22Rv1 (cell line): ENCODE results near the gene PDE6C.

Experiments used
- ZFX ChIP-seq: fragments of 450-650 bp; IDR thresholded peaks from 2 replicates; pipeline ENCODE4 v1.6.1; 2017; ENCODE audit warnings: antibody characterized with exemption, borderline replicate concordance
- TF ChIP-seq, protein P1 (sequence below): fragments of 450-650 bp; IDR thresholded peaks from 2 replicates; pipeline ENCODE4 v1.5.1; 2017; ENCODE audit warnings: mild to moderate bottlenecking

DNA sequence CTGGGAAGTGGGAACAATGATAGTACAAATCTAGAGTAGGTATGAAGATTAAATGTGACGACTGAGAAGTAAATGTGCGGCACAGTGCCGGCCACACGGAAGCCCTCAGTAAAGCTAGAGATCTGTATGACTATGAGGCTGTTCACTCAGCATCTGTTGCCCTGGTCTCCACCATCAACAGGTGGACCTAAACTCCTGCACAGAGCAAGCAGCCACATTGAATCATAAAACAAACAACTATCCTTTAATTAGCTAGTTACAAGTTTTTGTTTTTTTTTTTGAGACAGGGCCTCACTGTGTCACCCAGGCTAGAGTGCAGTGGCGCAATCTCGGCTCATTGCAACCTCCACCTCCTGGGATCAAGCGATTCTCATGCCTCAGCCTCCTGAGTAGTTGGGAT lies 27.9 kb upstream of the PDE6C start:
- TF ChIP-seq ZFX = no peak
- TF ChIP-seq, protein P1, sequence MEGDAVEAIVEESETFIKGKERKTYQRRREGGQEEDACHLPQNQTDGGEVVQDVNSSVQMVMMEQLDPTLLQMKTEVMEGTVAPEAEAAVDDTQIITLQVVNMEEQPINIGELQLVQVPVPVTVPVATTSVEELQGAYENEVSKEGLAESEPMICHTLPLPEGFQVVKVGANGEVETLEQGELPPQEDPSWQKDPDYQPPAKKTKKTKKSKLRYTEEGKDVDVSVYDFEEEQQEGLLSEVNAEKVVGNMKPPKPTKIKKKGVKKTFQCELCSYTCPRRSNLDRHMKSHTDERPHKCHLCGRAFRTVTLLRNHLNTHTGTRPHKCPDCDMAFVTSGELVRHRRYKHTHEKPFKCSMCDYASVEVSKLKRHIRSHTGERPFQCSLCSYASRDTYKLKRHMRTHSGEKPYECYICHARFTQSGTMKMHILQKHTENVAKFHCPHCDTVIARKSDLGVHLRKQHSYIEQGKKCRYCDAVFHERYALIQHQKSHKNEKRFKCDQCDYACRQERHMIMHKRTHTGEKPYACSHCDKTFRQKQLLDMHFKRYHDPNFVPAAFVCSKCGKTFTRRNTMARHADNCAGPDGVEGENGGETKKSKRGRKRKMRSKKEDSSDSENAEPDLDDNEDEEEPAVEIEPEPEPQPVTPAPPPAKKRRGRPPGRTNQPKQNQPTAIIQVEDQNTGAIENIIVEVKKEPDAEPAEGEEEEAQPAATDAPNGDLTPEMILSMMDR = no peak
